Psoas muscle (tissue), 8 donors: Measurements from ENCODE around the gene TCF20. TPM values are rescaled to one million over a fixed set of nuclear protein-coding genes. Genes with fewer than 3 reads are reported as not detected.

Experiments used
- ATAC-seq, 4 donors: fragments of 200-7000 bp; cut with Tn5 transposase; one replicate each; pipeline ENCODE4 v1.9.1; 2020; ENCODE audit warnings: moderate library complexity in 3 of 4, mild to moderate bottlenecking in 2 of 4
- DNase-seq, 2 donors: peaks; one replicate each; pipeline ENCODE4 v3.0.0-alpha.2; 2020
- H3K27ac ChIP-seq: fragments of 200-600 bp; one replicate; pipeline ENCODE4 v1.8.0; 2022
- H3K27me3 ChIP-seq, 3 donors: fragments of 200-600 bp in 1 of 3; one replicate each; pipeline versions ENCODE4 v1.6.1 to v1.8.0; 2013 to 2022; ENCODE audit warnings: low read length in 2 of 3, mild to moderate bottlenecking in 2 of 3, moderate library complexity in 1 of 3; ENCODE audit not compliant: insufficient read depth in 3 of 3
- H3K36me3 ChIP-seq, 2 donors: fragments of 200-600 bp in 1 of 2; one replicate each; pipeline versions ENCODE4 v1.6.1 to v1.8.0; 2013 to 2022; ENCODE audit warnings: low read depth in 1 of 2, mild to moderate bottlenecking in 1 of 2, moderate library complexity in 1 of 2; ENCODE audit not compliant: insufficient read depth in 1 of 2
- H3K4me1 ChIP-seq: fragments of 200-600 bp; one replicate; pipeline ENCODE4 v1.8.0; 2022
- H3K4me3 ChIP-seq: fragments of 200-600 bp; one replicate; pipeline ENCODE4 v1.8.0; 2022; ENCODE audit warnings: mild to moderate bottlenecking
- H3K9me3 ChIP-seq: fragments of 200-600 bp; one replicate; pipeline ENCODE4 v1.8.0; 2022
- CTCF ChIP-seq: fragments of 200-600 bp; IDR thresholded peaks from one replicate; pipeline ENCODE4 v1.8.0; 2022; ENCODE audit warnings: antibody characterized with exemption
- WGBS, 3 donors: extraction: QIAGEN DNeasy Blood & Tissue Kit; methylation state at CpG; one replicate each; pipeline versions ENCODE4 v1.1.6 to v1.1.7; 2013; 5-methylcytosine and 5-hydroxymethylcytosine counted together
- intact Hi-C, 2 donors: fragments of 100-400 bp; cut with DNase I; formaldehyde crosslinking; loops; one replicate each; pipeline versions ENCODE4 v1.11.0 to v1.14.2; 2022
- polyA plus RNA-seq, 3 donors: library from polyadenylated mRNA; stranded (reverse); fragments of 200-250 nt; gene quantifications; one replicate each; pipeline ENCODE4 v1.2.3, GENCODE V29; 2013
- total RNA-seq, 4 donors: library from RNA; stranded (reverse); fragmentation: NEBNext Ultra II Directional in 2 of 4; extraction: Animal tissue kit (Norgen Biotek cat#: 25700) in 2 of 4; gene quantifications; one replicate each; pipeline versions ENCODE4 v1.2.1 to v1.2.4, GENCODE V29; 2021 to 2023
- donor health status: healthy with polysubstance abuse.
- donor health status: DM: no; HTN: no; CAD: no; lungs with moderate emphysema.
- donor health status: Bipolar disorder and iron deficiency.
- donor health status: healthy.
- donor health status: DM: yes; HTN: yes; CAD: no.
- donor health status: DM: no; HTN: no; CAD: no.
- donor health status: DM: no; HTN: no; CAD: no.
- donor health status: DM: yes; HTN: yes; CAD: no.

Gene TCF20
- total and polyA plus RNA-seq, 7 donors = 3.2 to 14.9 (median 10.1) TPM

GRCh38 chr22:42301742-42302102 is 31.3 kb upstream of the TCF20 start:
- WGBS, 3 donors = 48 to 54% (median 50%) methylated on average over 12 of the region's 12 CpGs
- intact Hi-C loops = no loop called here
- no peaks in the 10 kb centered on the region for H3K9me3 ChIP-seq
- TF ChIP-seq CTCF = no peak
- DNase-seq = no peak
- no peak for ATAC-seq
- no peak overlapping the region for H3K4me3 ChIP-seq
- H3K27ac ChIP-seq = no peak overlapping the region
- H3K4me1 ChIP-seq = no peaks in the 10 kb centered on the region
- peaks cover 0 to 39% (median 7%) of the 10 kb centered on the region in 3 donors for H3K27me3 ChIP-seq
- H3K36me3 ChIP-seq = no peaks in the 10 kb centered on the region

GRCh38 chr22:42301077-42301741 is 30.8 kb upstream of the TCF20 start:
- Histone ChIP-seq H3K9me3 (no peaks in the 10 kb centered on the region), H3K27ac (no peak overlapping the region), H3K36me3 (no peaks in the 10 kb centered on the region), H3K4me1 (no peaks in the 10 kb centered on the region), H3K4me3 (no peak overlapping the region), H3K27me3 (peaks cover 0 to 39% (median 7%) of the 10 kb centered on the region in 3 donors)
- no peak for DNase-seq
- no peak for TF ChIP-seq CTCF
- intact Hi-C loops = no loop called here
- WGBS, 3 donors = 70 to 74% (median 73%) methylated on average over 13 of the region's 13 CpGs
- ATAC-seq = no peak

GRCh38 chr22:42300259-42301076 is 30.0 kb upstream of the TCF20 start:
- H3K4me3 ChIP-seq = no peak overlapping the region
- DNase-seq = no peak
- H3K36me3 ChIP-seq = no peaks in the 10 kb centered on the region
- peaks cover 0 to 34% (median 7%) of the 10 kb centered on the region in 3 donors for H3K27me3 ChIP-seq
- intact Hi-C loops = no loop called here
- H3K27ac ChIP-seq = no peak overlapping the region
- H3K4me1 ChIP-seq = no peaks in the 10 kb centered on the region
- 24 to 40% (median 35%) methylated on average over 10 of the region's 10 CpGs for WGBS, 3 donors
- no peaks in the 10 kb centered on the region for H3K9me3 ChIP-seq
- no peak for TF ChIP-seq CTCF
- ATAC-seq = no peak

- Histone ChIP-seq H3K27ac (no peak overlapping the region), H3K36me3 (no peaks in the 10 kb centered on the region), H3K4me3 (no peak overlapping the region), H3K9me3 (no peaks in the 10 kb centered on the region), H3K4me1 (no peaks in the 10 kb centered on the region), H3K27me3 (peaks cover 0 to 32% (median 3%) of the 10 kb centered on the region in 3 donors)
- WGBS, 3 donors = 11 to 16% (median 11%) methylated on average over 17 to 19 of the region's 19 CpGs
- intact Hi-C loops = no loop called here
- no peak for DNase-seq
- ATAC-seq = no peak
- no peak for TF ChIP-seq CTCF
Measured at GRCh38 chr22:42299586-42300258, 29.3 kb upstream of the TCF20 start.
